ENCODE results near the gene MPND.

DNA sequence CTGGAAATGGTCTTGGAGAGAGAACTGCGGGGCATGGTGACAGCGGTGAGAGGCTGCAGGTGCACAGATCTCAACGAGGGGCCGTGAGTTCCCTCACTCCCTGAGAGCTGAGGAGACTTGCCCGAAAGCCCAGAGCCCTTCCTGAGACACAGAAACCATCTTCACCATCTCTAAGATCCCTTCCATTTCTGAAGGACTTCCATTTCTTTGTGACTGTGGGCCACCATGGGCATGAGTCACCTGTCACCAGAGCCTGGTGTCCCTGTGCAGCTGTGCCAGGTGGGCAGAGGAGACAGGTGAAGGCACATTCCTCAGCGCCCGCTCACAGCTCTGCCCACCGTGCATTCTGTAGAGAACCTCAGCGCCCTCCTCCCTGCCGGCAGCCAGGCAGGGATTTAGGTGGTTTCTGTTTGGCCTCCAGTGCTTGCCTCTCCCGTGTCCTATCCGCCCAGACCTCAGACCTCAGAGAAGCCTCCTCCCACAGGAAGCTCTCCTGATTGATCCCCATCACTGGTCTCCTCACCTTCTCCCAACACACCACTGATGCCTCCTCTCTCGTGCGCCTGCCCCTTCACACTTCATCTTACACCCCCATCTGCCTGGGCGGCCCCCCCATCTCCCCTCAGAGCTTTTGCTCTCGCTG is 32.8 kb downstream of the MPND start:
- TF ChIP-seq CTCF (conservative IDR thresholded peaks at IDR 0.05) (no peak), ZFX (IDR thresholded peaks at IDR 0.05) (no peak)
